WTC11 (cell line): ENCODE results near the gene EVC. TPM values are rescaled to one million over a fixed set of nuclear protein-coding genes. Genes with fewer than 3 reads are reported as not detected.
"Not testable (repeated sequence)": the region's sequence is repeated elsewhere in the genome, so short reads cannot be mapped to it uniquely, and the experiment has no call there.

Experiments
- ATAC-seq: fragments of 200-7000 bp; cut with Tn5 transposase; 2 replicates; pipeline ENCODE4 v1.10.0; 2021; ENCODE audit warnings: mild to moderate bottlenecking, moderate library complexity
- CTCF ChIA-PET: fragments of 300-600 bp; sonication (Branson Sonifier 250); formaldehyde crosslinking; loops from one replicate; lab custom pipeline; 2021; ENCODE audit warnings: antibody characterized with exemption; lab: Charles Lee
- POLR2A ChIA-PET: fragments of 350-600 bp; sonication (Branson Sonifier 250); formaldehyde crosslinking; loops from one replicate; lab custom pipeline; 2021; ENCODE audit warnings: antibody characterized with exemption; lab: Charles Lee
- DNase-seq: peaks from one replicate; pipeline ENCODE4 v3.0.0; 2021; ENCODE audit warnings: low spot score
- H3K27ac Mint-ChIP-seq: 2 replicates; pipeline ENCODE4 v1.8.0; 2021; ENCODE audit warnings: mixed read lengths
- H3K27me3 Mint-ChIP-seq: 2 replicates; pipeline ENCODE4 v1.8.0; 2021; ENCODE audit warnings: low read depth, mild to moderate bottlenecking, moderate library complexity, mixed read lengths
- H3K36me3 Mint-ChIP-seq: 2 replicates; pipeline ENCODE4 v1.8.0; 2021; ENCODE audit warnings: mixed read lengths
- H3K4me1 Mint-ChIP-seq: 2 replicates; pipeline ENCODE4 v1.8.0; 2022; ENCODE audit warnings: mixed read lengths
- H3K4me3 Mint-ChIP-seq: 2 replicates; pipeline ENCODE4 v1.8.0; 2021; ENCODE audit warnings: mild to moderate bottlenecking, moderate library complexity, mixed read lengths
- H3K9me3 Mint-ChIP-seq: 2 replicates; pipeline ENCODE4 v1.8.0; 2021; ENCODE audit warnings: mixed read lengths
- ATF1 ChIP-seq: sonication (generic); formaldehyde crosslinking; IDR thresholded peaks from 2 replicates; pipeline ENCODE4 v1.8.1; 2023; ENCODE audit warnings: mild to moderate bottlenecking, moderate library complexity, missing genetic modification reagents
- CDX4 ChIP-seq: fragments of 250-450 bp; sonication (Bioruptor Pico); IDR thresholded peaks from 2 replicates; pipeline ENCODE4 v1.9.0; 2021; ENCODE audit warnings: moderate library complexity, mild to moderate bottlenecking, inconsistent platforms, borderline replicate concordance
- CREB1 ChIP-seq: sonication (generic); formaldehyde crosslinking; IDR thresholded peaks from 2 replicates; pipeline ENCODE4 v1.8.0; 2023; ENCODE audit warnings: mild to moderate bottlenecking, missing genetic modification reagents
- CTCF ChIP-seq: fragments of 200-600 bp; IDR thresholded peaks from 2 replicates; pipeline ENCODE4 v1.8.0; 2022; ENCODE audit warnings: antibody characterized with exemption
- E2F5 ChIP-seq: sonication (generic); formaldehyde crosslinking; IDR thresholded peaks from 2 replicates; pipeline ENCODE4 v1.8.1; 2022; ENCODE audit warnings: mild to moderate bottlenecking, moderate library complexity, missing genetic modification reagents
- ESRRA ChIP-seq: sonication (generic); formaldehyde crosslinking; IDR thresholded peaks from 2 replicates; pipeline ENCODE4 v1.8.1; 2022; ENCODE audit warnings: mild to moderate bottlenecking, missing genetic modification reagents, borderline replicate concordance
- GTF2I ChIP-seq: fragments of 250-450 bp; sonication (Bioruptor Pico); conservative IDR thresholded peaks from 2 replicates; pipeline ENCODE4 v1.4.0; 2021; ENCODE audit warnings: mild to moderate bottlenecking
- HMGA2 ChIP-seq: fragments of 250-450 bp; sonication (Bioruptor Pico); IDR thresholded peaks from 2 replicates; pipeline ENCODE4 v1.4.0; 2021; ENCODE audit warnings: mild to moderate bottlenecking, moderate library complexity
- JAZF1 ChIP-seq: fragments of 250-450 bp; sonication (Bioruptor Pico); IDR thresholded peaks from 2 replicates; pipeline ENCODE4 v1.9.0; 2021; ENCODE audit warnings: moderate library complexity, mild to moderate bottlenecking, inconsistent platforms
- MYBL2 ChIP-seq: sonication (generic); formaldehyde crosslinking; IDR thresholded peaks from 2 replicates; pipeline ENCODE4 v1.8.1; 2023; ENCODE audit warnings: mild to moderate bottlenecking, moderate library complexity, missing genetic modification reagents
- NR1H2 ChIP-seq: sonication (generic); formaldehyde crosslinking; IDR thresholded peaks from 2 replicates; pipeline ENCODE4 v1.9.0; 2021; ENCODE audit warnings: mild to moderate bottlenecking, moderate library complexity, missing genetic modification reagents
- NR3C1 ChIP-seq: sonication (generic); formaldehyde crosslinking; conservative IDR thresholded peaks from 2 replicates; pipeline ENCODE4 v1.8.1; 2023; ENCODE audit warnings: low read depth, mild to moderate bottlenecking, missing genetic modification reagents
- PRRX2 ChIP-seq: fragments of 250-450 bp; sonication (Bioruptor Pico); IDR thresholded peaks from 2 replicates; pipeline ENCODE4 v1.8.0; 2021; ENCODE audit warnings: mild to moderate bottlenecking
- RORB ChIP-seq: fragments of 250-450 bp; sonication (Bioruptor Pico); IDR thresholded peaks from 2 replicates; pipeline ENCODE4 v1.9.0; 2021; ENCODE audit warnings: mild to moderate bottlenecking
- TCF7 ChIP-seq: sonication (generic); formaldehyde crosslinking; IDR thresholded peaks from 2 replicates; pipeline ENCODE4 v1.8.0; 2022; ENCODE audit warnings: mild to moderate bottlenecking, low read depth, missing genetic modification reagents, moderate library complexity
- ZBTB21 ChIP-seq: sonication (generic); formaldehyde crosslinking; IDR thresholded peaks from 2 replicates; pipeline ENCODE4 v1.8.1; 2023; ENCODE audit warnings: mild to moderate bottlenecking, missing genetic modification reagents, borderline replicate concordance
- ZMAT4 ChIP-seq: fragments of 250-450 bp; sonication (Bioruptor Pico); IDR thresholded peaks from 2 replicates; pipeline ENCODE4 v1.9.0; 2021; ENCODE audit warnings: mild to moderate bottlenecking
- ZNF219 ChIP-seq: sonication (generic); formaldehyde crosslinking; IDR thresholded peaks from 2 replicates; pipeline ENCODE4 v1.8.0; 2023; ENCODE audit warnings: missing genetic modification reagents, mild to moderate bottlenecking, borderline replicate concordance
- ZNF263 ChIP-seq: sonication (generic); formaldehyde crosslinking; IDR thresholded peaks from 2 replicates; pipeline ENCODE4 v1.8.1; 2022; ENCODE audit warnings: low read depth, mild to moderate bottlenecking, moderate library complexity, missing genetic modification reagents
- ZNF317 ChIP-seq: sonication (generic); formaldehyde crosslinking; IDR thresholded peaks from 2 replicates; pipeline ENCODE4 v1.8.1; 2023; ENCODE audit warnings: low read depth, mild to moderate bottlenecking, moderate library complexity, missing genetic modification reagents, borderline replicate concordance
- ZNF425 ChIP-seq: fragments of 250-450 bp; sonication (Bioruptor Pico); conservative IDR thresholded peaks from 2 replicates; pipeline ENCODE4 v1.9.0; 2021; ENCODE audit warnings: mild to moderate bottlenecking
- ZNF671 ChIP-seq: fragments of 250-450 bp; sonication (Bioruptor Pico); IDR thresholded peaks from 2 replicates; pipeline ENCODE4 v1.8.0; 2021; ENCODE audit warnings: mild to moderate bottlenecking
- total RNA-seq: library from RNA; stranded (reverse); gene quantifications from 3 replicates; pipeline ENCODE4 v1.2.3, GENCODE V29; 2021
- TF ChIP-seq, protein P1 (sequence below): sonication (generic); formaldehyde crosslinking; conservative IDR thresholded peaks from 2 replicates; pipeline ENCODE4 v1.8.1; 2023; ENCODE audit warnings: mild to moderate bottlenecking, low read depth, missing genetic modification reagents, moderate library complexity

EVC gene
- total RNA-seq, 1 experiment from 2014 or later = 12.5 TPM

DNA sequence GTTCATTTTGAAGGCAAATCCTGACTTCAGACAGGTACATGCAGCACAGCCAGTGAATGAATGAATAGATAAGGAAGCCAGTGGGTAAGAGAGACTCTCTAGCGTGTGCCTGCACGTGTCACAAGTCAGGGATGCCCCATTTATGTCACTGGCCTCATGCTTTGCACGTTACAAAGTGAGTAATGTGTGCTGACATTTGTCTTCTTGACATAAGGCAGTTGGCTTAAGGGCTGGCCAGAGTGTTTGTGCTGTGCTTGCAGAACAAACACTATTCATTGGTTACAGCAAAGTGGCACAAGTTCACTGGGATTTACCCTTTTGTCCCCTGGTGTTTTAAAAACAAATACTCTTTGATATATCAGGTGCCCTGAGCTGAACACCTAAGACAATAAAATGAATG lies 125.9 kb downstream of the EVC start:
- CTCF ChIA-PET = interaction anchor here (1.3 to 1.4 kb wide), 2 partner anchors 16 to 143 kb away, joined by 3 to 5 read pairs; no protein-coding TSS in a partner anchor
- Mint-ChIP-seq H3K36me3 (peaks cover 76% of the 10 kb centered on the region), H3K27me3 (no peaks in the 10 kb centered on the region), H3K27ac (no peak overlapping the region), H3K4me3 (no peak overlapping the region), H3K9me3 (no peaks in the 10 kb centered on the region), H3K4me1 (no peaks in the 10 kb centered on the region)
- no peak for ATAC-seq
- POLR2A ChIA-PET = no interaction called here
- no peak for DNase-seq
- no peak for TF ChIP-seq ZNF219 (CRISPR knock-in tag)
- TF ChIP-seq CTCF = no peak
- TF ChIP-seq ZNF317 (CRISPR knock-in tag) = no peak
- no peak for TF ChIP-seq RORB (CRISPR knock-in tag)

- CTCF ChIA-PET, H3K4me1 Mint-ChIP-seq, H3K4me3 Mint-ChIP-seq, H3K27ac Mint-ChIP-seq, ATAC-seq, POLR2A ChIA-PET, H3K27me3 Mint-ChIP-seq: not testable (repeated sequence)
- peak; percentile 97 for TF ChIP-seq HMGA2 (CRISPR knock-in tag)
- TF ChIP-seq, all 79 proteins: peak for 1; not testable (repeated sequence) for 78
- not testable (repeated sequence) for H3K9me3 Mint-ChIP-seq, DNase-seq
- peaks cover 78% of the 10 kb centered on the region for H3K36me3 Mint-ChIP-seq
Observed at GRCh38 chr4:5837483-5837882, 126.5 kb downstream of the EVC start.

DNA sequence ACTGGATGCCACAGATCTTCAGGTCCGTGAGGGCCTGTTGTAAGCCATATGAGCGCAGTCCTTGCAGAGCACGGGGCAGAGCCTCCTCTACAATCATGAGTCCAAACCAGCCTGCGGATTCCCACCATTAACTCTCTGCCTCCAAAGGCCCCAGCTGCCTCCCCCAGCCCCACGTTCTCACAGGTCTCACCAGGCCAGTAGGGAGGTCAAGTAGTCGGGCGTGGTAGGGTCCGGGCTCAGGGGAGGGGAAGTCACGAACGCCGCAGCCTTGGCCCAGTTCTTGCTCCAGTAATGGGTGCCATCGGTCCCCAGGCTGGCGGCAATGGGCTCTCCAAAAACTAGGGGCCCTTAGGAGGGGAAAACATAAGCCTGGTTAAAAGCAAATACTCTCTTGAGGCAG lies 128.3 kb downstream of the EVC start:
- H3K4me1 Mint-ChIP-seq = no peaks in the 10 kb centered on the region
- no peaks in the 10 kb centered on the region for H3K9me3 Mint-ChIP-seq
- H3K36me3 Mint-ChIP-seq = peaks cover 76% of the 10 kb centered on the region
- no peaks in the 10 kb centered on the region for H3K27me3 Mint-ChIP-seq
- no peak for ATAC-seq
- ChIA-PET POLR2A (no interaction called here), CTCF (interaction anchor here (1.4 kb wide), 1 partner anchor 141 kb away, joined by 5 read pairs; no protein-coding TSS in a partner anchor)
- no peak for TF ChIP-seq TCF7 (CRISPR knock-in tag)
- no peak for TF ChIP-seq MYBL2
- TF ChIP-seq ATF1 (CRISPR knock-in tag) = no peak
- no peak for TF ChIP-seq ZNF317 (CRISPR knock-in tag)
- TF ChIP-seq ZNF263 (CRISPR knock-in tag) = no peak
- no peak for TF ChIP-seq GTF2I (CRISPR knock-in tag)
- no peak for TF ChIP-seq ZNF425
- no peak for TF ChIP-seq ZBTB21 (CRISPR knock-in tag)
- TF ChIP-seq ESRRA (CRISPR knock-in tag) = no peak
- TF ChIP-seq JAZF1 = no peak
- TF ChIP-seq, protein P1, sequence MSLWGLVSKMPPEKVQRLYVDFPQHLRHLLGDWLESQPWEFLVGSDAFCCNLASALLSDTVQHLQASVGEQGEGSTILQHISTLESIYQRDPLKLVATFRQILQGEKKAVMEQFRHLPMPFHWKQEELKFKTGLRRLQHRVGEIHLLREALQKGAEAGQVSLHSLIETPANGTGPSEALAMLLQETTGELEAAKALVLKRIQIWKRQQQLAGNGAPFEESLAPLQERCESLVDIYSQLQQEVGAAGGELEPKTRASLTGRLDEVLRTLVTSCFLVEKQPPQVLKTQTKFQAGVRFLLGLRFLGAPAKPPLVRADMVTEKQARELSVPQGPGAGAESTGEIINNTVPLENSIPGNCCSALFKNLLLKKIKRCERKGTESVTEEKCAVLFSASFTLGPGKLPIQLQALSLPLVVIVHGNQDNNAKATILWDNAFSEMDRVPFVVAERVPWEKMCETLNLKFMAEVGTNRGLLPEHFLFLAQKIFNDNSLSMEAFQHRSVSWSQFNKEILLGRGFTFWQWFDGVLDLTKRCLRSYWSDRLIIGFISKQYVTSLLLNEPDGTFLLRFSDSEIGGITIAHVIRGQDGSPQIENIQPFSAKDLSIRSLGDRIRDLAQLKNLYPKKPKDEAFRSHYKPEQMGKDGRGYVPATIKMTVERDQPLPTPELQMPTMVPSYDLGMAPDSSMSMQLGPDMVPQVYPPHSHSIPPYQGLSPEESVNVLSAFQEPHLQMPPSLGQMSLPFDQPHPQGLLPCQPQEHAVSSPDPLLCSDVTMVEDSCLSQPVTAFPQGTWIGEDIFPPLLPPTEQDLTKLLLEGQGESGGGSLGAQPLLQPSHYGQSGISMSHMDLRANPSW = no peak
- TF ChIP-seq E2F5 (CRISPR knock-in tag) = no peak
- TF ChIP-seq NR1H2 (CRISPR knock-in tag) = no peak
- TF ChIP-seq ZMAT4 = no peak
- no peak for TF ChIP-seq CREB1 (CRISPR knock-in tag)
- no peak for TF ChIP-seq PRRX2 (CRISPR knock-in tag)
- TF ChIP-seq NR3C1 (CRISPR knock-in tag) = no peak
- TF ChIP-seq ZNF671 (CRISPR knock-in tag) = no peak
- TF ChIP-seq CDX4 = no peak
- no peak for DNase-seq
- no peak overlapping the region for H3K4me3 Mint-ChIP-seq
- no peak overlapping the region for H3K27ac Mint-ChIP-seq
